ENCODE data around the gene PAPPA.

DNA sequence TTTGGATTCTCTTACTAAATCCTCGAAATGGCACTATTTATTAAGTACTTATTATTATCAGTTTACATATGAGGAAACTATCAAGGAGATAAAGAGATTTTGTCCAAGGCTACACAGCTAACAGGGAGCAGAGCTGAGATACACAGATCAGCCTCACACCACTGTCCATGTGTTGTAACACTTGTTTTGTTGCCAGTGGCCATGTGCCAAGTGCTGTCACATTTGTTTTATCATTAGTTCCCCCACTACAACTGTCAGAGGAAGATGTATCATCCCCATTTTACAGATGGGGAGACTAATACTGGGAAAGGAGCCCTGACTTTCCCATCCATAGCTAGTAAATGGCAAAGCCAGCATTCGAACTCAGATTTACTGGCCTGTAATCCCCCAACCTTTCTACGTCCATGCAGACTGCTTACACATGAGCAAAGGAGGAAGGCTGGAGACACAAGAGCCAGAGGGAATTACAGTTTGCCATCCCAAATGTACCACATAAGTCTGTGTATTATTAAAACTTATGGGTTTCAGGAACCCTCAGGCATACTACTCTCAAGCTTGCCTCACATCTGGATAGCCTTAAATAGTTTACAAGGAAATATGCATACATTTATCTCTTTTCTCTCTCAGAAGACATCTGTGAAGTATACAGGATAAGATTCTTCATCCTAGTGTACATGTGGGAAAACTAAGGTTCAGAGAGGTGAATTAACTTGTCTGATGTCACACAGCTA lies 25.1 kb downstream of the PAPPA start:
- TF ChIP-seq EGR1 (IDR thresholded peaks at IDR 0.05; ENCODE audit: borderline replicate concordance, low read depth, low read length) (no peak), SP2 (IDR thresholded peaks at IDR 0.05; ENCODE audit: low read length) (no peak), POLR2AphosphoS5 (IDR thresholded peaks at IDR 0.05; ENCODE audit: low read depth, low read length) (no peak), BCL11A (IDR thresholded peaks at IDR 0.05; ENCODE audit: low read depth in 2 of 2, low read length in 2 of 2) (no peak), CREB1 (IDR thresholded peaks at IDR 0.05) (no peak)
- TF ChIP-seq, protein P1, sequence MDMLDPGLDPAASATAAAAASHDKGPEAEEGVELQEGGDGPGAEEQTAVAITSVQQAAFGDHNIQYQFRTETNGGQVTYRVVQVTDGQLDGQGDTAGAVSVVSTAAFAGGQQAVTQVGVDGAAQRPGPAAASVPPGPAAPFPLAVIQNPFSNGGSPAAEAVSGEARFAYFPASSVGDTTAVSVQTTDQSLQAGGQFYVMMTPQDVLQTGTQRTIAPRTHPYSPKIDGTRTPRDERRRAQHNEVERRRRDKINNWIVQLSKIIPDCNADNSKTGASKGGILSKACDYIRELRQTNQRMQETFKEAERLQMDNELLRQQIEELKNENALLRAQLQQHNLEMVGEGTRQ (IDR thresholded peaks at IDR 0.05; ENCODE audit: low read length) = no peak
- TF ChIP-seq, protein P2, sequence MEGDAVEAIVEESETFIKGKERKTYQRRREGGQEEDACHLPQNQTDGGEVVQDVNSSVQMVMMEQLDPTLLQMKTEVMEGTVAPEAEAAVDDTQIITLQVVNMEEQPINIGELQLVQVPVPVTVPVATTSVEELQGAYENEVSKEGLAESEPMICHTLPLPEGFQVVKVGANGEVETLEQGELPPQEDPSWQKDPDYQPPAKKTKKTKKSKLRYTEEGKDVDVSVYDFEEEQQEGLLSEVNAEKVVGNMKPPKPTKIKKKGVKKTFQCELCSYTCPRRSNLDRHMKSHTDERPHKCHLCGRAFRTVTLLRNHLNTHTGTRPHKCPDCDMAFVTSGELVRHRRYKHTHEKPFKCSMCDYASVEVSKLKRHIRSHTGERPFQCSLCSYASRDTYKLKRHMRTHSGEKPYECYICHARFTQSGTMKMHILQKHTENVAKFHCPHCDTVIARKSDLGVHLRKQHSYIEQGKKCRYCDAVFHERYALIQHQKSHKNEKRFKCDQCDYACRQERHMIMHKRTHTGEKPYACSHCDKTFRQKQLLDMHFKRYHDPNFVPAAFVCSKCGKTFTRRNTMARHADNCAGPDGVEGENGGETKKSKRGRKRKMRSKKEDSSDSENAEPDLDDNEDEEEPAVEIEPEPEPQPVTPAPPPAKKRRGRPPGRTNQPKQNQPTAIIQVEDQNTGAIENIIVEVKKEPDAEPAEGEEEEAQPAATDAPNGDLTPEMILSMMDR (IDR thresholded peaks at IDR 0.05; ENCODE audit: control extremely low read depth in 1 of 3, insufficient read depth in 1 of 3, low read depth in 1 of 3, low read length in 3 of 3) = no peak
- TF ChIP-seq, protein P3, sequence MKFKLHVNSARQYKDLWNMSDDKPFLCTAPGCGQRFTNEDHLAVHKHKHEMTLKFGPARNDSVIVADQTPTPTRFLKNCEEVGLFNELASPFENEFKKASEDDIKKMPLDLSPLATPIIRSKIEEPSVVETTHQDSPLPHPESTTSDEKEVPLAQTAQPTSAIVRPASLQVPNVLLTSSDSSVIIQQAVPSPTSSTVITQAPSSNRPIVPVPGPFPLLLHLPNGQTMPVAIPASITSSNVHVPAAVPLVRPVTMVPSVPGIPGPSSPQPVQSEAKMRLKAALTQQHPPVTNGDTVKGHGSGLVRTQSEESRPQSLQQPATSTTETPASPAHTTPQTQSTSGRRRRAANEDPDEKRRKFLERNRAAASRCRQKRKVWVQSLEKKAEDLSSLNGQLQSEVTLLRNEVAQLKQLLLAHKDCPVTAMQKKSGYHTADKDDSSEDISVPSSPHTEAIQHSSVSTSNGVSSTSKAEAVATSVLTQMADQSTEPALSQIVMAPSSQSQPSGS (IDR thresholded peaks at IDR 0.05; ENCODE audit: low read length) = no peak

Data from H1 (cell line).